22Rv1 (cell line): ENCODE measurements around the gene DENND1C.

ENCODE experiments used
- H3K27ac ChIP-seq: fragments of 450-650 bp; 2 replicates; pipeline ENCODE4 v1.5.1; 2017
- CTCF ChIP-seq: fragments of 450-650 bp; IDR thresholded peaks from 2 replicates; pipeline ENCODE4 v1.5.1; 2017; ENCODE audit warnings: mild to moderate bottlenecking
- ZFX ChIP-seq: fragments of 450-650 bp; IDR thresholded peaks from 2 replicates; pipeline ENCODE4 v1.6.1; 2017; ENCODE audit warnings: antibody characterized with exemption, borderline replicate concordance

DENND1C gene, protein sequence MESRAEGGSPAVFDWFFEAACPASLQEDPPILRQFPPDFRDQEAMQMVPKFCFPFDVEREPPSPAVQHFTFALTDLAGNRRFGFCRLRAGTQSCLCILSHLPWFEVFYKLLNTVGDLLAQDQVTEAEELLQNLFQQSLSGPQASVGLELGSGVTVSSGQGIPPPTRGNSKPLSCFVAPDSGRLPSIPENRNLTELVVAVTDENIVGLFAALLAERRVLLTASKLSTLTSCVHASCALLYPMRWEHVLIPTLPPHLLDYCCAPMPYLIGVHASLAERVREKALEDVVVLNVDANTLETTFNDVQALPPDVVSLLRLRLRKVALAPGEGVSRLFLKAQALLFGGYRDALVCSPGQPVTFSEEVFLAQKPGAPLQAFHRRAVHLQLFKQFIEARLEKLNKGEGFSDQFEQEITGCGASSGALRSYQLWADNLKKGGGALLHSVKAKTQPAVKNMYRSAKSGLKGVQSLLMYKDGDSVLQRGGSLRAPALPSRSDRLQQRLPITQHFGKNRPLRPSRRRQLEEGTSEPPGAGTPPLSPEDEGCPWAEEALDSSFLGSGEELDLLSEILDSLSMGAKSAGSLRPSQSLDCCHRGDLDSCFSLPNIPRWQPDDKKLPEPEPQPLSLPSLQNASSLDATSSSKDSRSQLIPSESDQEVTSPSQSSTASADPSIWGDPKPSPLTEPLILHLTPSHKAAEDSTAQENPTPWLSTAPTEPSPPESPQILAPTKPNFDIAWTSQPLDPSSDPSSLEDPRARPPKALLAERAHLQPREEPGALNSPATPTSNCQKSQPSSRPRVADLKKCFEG

DNA sequence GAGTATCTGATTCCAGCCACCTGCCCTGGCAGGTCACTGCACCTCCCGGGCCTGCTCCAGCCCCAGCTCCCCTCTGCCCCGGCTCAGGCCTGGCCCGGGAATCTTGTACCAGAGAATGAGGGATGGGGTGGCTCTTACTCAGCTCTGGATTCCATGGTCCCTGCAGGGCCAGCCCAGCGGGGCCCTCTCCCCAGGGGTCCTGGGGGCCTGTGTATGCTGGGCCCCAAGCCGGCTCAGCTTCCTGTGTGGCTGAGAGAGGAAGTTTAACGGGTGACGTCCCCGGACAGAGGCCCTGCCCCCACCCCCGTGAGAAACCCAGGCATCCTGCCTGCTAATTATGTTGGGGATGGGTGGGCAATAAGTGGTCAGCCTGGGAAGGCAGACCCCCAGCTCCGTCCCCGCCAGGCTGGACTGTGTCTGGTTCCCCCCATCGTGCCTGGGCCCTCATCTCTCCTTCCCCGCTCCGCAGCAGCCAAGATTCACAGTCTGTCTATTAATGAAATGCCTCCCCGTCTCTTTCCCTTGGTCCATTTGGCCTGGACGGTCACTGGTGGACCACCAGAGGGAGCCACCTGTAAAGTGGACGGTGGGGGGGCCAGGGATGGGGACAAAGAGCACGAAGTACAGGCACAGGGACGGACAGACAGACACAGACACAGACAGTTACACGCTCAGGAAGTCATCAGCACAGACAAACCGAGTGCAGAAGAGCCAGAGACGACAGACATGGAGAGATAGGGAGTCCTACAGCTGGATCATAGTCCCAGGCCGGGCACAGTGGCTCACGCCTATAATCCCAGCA lies at the start of gene DENND1C:
Gene DENND1C (minus strand): TSS at position 247 of the 802 bp plus-strand sequence. CDS start 92 bp downstream, at position 155.
- TF ChIP-seq ZFX (no peak), CTCF (peak; percentile 74)

DNA sequence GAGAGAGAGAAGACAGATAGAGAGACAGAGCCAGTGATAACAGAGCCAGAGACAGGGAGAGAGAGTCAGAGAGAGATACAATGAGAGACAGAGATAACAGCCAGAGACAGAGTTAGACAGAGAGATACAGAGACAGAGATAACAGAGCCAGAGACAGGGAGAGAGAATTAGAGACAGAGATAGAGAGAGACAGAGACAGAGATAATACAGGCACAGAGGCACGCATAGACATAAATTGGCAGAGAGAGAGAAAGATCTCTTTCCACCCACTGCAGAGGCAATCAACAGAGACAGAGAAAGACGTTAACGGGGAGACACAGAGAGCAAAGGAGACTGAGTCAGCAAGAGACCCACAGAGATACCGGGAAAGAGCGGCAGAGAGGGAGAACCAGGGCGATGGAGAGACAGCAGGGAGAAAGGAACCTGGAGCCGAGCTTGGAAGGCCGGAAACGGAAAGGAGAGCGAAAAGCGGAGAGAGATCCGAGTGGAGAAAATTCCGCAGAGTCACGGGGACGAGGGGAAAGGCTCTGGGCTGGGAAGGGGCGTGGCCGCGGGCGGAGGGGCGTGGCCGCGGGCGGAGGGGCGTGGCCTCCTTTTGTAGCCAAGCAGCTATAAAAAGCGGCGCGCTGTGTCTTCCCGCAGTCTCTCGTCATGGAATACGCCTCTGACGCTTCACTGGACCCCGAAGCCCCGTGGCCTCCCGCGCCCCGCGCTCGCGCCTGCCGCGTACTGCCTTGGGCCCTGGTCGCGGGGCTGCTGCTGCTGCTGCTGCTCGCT lies 49.0 kb upstream of the DENND1C start, which contains the start of gene TNFSF9:
Gene TNFSF9 (plus strand): TSS at position 641 of the 777 bp plus-strand sequence. CDS start 11 bp downstream, at position 652.
- TF ChIP-seq CTCF (no peak), ZFX (no peak)
- peak within 1 kb of the TSS; percentile 71 for H3K27ac ChIP-seq

More for the DNA sequence above, at the start of gene DENND1C:
- no peak within 1 kb of the TSS for H3K27ac ChIP-seq

DNA sequence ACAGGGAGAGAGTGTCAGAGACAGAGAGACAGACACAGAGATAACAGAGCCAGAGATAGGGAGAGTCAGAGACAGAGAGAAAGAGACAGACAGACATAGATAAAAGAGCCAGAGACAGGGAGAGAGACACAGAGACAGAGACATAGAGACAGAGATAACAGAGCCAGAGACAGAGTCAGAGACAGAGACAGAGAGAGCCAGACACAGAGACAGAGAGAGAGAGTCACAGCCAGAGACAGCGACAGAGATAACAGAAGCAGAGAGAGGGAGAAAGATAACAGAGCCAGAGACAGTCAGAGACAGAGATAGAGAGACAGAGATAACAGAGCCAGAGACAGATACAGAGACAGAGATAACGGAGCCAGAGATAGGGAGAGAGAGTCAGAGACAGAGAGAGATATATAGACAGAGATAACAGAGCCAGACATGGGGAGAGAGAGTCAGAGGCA lies 48.4 kb upstream of the DENND1C start:
- TF ChIP-seq ZFX (no peak), CTCF (no peak)

GRCh38 chr19:6529351-6529750 lies 47.8 kb upstream of the DENND1C start:
- no peak overlapping the region for H3K27ac ChIP-seq
- TF ChIP-seq CTCF (no peak), ZFX (no peak)

More for the DNA sequence above, 48.4 kb upstream of the DENND1C start:
- peak overlapping the region; percentile 71; the same call in 1 of the 2 replicates for H3K27ac ChIP-seq

- TF ChIP-seq ZFX, result no peak
- TF ChIP-seq CTCF, result no peak
- H3K27ac ChIP-seq, result no peak overlapping the region
These were observed 47.0 kb upstream of the DENND1C start for GRCh38 chr19:6528544-6529121.

GRCh38 chr19:6527893-6528543 lies 46.4 kb upstream of the DENND1C start:
- TF ChIP-seq ZFX (no peak), CTCF (no peak)
- no peak overlapping the region for H3K27ac ChIP-seq
